ENCODE measurements around the gene ODF2.
"Not testable (repeated sequence)": the region's sequence is repeated elsewhere in the genome, so short reads cannot be mapped to it uniquely, and the experiment has no call there.

The ODF2 gene

DNA sequence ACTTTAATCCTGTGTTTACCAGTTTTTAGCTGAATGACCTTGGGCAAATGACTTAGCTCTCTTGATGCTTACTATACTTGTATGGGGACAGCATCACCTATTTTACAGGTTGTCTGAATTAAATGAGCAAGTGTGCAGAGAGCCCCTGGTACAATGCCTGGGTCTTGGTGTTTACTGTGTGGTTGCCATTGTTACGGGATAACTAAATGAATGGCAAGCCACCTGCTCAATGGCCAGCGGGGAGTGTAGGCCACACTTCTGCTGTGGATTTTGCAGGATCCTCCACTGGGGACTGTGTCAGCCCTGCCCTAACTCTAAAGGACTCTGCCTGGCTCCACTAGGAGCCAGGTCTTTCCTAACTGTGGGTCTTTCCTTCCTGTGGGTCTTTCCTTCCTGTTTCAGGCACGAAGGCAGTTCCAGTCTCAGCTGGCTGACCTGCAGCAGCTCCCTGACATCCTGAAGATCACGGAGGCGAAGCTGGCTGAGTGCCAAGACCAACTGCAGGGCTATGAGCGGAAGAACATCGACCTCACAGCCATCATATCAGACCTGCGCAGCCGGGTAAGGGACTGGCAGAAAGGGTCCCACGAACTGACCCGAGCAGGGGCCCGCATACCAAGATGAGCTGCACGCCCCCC, 38.4 kb downstream of the ODF2 start:
- no peak for DNase-seq

DNA sequence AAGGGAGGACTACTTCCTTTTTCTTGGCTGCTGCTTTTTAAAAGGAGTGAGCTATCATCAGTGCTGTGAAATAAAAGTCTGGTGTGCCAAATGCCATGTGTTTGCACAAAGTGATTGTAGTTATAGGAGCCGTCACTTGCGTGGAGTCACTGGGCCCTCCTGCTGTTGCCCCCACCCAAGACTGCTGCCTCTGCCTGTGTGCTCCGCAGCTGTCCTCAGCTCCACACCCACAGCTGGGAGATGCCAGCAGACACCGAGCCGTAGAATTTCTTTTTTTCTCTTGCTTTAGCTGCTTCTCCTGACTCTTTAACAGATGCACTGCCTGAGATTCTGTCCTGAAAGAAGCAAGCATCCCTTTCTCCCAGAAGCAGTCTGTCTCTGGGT, 38.9 kb downstream of the ODF2 start:
- no peaks in the 10 kb centered on the region for H3K4me1 Mint-ChIP-seq
- no peak overlapping the region for H3K4me3 Mint-ChIP-seq
- ATAC-seq (no peak), DNase-seq (no peak)
- H3K27ac Mint-ChIP-seq, result no peak overlapping the region
- H3K27me3 Mint-ChIP-seq, result no peaks in the 10 kb centered on the region
- H3K9me3 Mint-ChIP-seq, result no peaks in the 10 kb centered on the region

More for the DNA sequence above, 38.4 kb downstream of the ODF2 start:
- Mint-ChIP-seq H3K27me3 (no peaks in the 10 kb centered on the region), H3K4me1 (no peaks in the 10 kb centered on the region), H3K27ac (no peak overlapping the region), H3K9me3 (no peaks in the 10 kb centered on the region), H3K4me3 (no peak overlapping the region)
- ATAC-seq, result no peak

- DNase-seq (no peak), ATAC-seq (no peak)
- no peaks in the 10 kb centered on the region for H3K27me3 Mint-ChIP-seq
- no peaks in the 10 kb centered on the region for H3K4me1 Mint-ChIP-seq
- H3K4me3 Mint-ChIP-seq, result no peak overlapping the region
- H3K9me3 Mint-ChIP-seq, result no peaks in the 10 kb centered on the region
- peak overlapping the region in 1 of 2 donors; percentile 86 for H3K27ac Mint-ChIP-seq
These were observed 39.5 kb downstream of the ODF2 start for GRCh38 chr9:128495296-128495695.

DNA sequence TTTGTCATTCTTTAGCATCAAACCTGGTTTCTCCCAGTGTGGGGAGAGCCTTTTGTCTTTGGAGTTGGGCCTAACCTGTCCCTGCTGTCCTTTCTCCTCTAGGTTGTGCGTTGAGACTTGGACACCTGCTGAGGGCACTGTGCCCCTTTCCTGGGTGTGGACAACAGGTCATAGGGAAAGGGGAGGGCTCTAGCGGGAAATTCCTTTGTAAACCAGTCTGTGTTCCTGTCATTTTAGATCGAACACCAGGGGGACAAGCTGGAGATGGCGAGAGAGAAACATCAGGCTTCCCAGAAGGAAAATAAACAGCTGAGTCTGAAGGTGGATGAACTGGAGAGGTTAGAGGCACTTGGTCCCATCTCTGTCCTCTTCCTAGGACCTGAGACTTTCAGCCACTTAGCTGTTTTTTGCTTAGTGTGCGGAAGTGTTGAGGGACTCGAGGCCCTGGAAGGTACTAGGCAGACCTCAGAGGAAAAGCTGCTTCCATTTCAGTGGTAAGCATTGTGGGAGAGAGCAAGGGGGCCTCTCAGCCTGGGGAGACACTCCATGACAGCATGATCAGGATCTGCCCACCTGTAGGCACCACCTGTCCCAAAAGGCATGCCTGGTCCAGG, 40.1 kb downstream of the ODF2 start:
- no peak overlapping the region for H3K4me3 Mint-ChIP-seq
- no peaks in the 10 kb centered on the region for H3K9me3 Mint-ChIP-seq
- H3K4me1 Mint-ChIP-seq, result no peaks in the 10 kb centered on the region
- peak overlapping the region in 1 of 2 donors; percentile 86 for H3K27ac Mint-ChIP-seq
- H3K27me3 Mint-ChIP-seq, result no peaks in the 10 kb centered on the region
- no peak for DNase-seq
- ATAC-seq, result no peak

DNA sequence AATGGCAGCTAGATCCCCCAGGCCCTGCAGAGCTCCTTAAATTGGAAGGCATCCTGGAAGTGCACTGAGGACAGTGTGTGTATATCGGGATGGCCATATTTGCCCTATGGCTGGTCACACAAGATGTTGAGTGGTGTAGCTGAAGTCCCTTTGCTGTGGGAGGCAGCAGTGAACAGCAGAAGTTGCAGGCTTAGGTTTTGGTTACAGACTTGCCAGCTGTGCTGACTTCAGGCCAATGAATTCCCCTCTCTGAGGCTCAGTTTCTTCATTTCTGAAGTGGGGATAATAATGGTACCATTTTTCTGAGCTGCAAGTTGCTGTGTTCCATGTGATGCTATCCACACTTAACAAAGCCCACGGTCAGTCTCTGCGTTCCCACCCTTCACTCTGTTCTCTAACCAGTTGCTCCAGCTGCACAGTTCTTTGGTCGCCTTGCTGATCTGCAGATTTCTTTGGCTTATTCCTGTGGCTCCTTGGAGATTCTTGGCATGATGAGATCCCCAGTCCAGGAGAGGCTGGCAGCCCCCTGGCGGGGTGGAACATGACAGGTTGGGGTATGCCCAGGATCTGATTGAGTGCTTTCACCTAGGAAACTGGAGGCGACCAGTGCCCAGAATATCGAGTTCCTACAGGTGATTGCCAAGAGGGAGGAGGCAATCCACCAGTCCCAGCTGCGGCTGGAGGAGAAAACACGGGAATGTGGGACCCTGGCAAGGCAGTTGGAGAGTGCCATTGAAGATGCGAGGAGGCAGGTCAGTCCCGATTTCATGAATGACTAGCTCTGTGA, 42.2 kb downstream of the ODF2 start:
- H3K4me3 Mint-ChIP-seq, result no peak overlapping the region
- no peak for ATAC-seq

GRCh38 chr9:128498911-128499310, 43.1 kb downstream of the ODF2 start:
- H3K27me3 Mint-ChIP-seq, result no peaks in the 10 kb centered on the region
- H3K9me3 Mint-ChIP-seq, result no peaks in the 10 kb centered on the region
- H3K4me1 Mint-ChIP-seq, result peaks cover 6% of the 10 kb centered on the region
- ATAC-seq (no peak), DNase-seq (no peak)
- no peak overlapping the region for H3K4me3 Mint-ChIP-seq
- no peak overlapping the region for H3K27ac Mint-ChIP-seq

More for the DNA sequence above, 42.2 kb downstream of the ODF2 start:
- H3K27me3 Mint-ChIP-seq, result no peaks in the 10 kb centered on the region
- H3K4me1 Mint-ChIP-seq, result no peaks in the 10 kb centered on the region
- DNase-seq, result no peak
- H3K27ac Mint-ChIP-seq, result no peak overlapping the region
- no peaks in the 10 kb centered on the region for H3K9me3 Mint-ChIP-seq

GRCh38 chr9:128499920-128500319, 44.1 kb downstream of the ODF2 start:
- no peak for ATAC-seq
- no peak overlapping the region for H3K4me3 Mint-ChIP-seq
- peak overlapping the region in 1 of 2 donors; percentile 59 for H3K27ac Mint-ChIP-seq
- H3K9me3 Mint-ChIP-seq, result no peaks in the 10 kb centered on the region
- no peak for DNase-seq
- no peaks in the 10 kb centered on the region for H3K27me3 Mint-ChIP-seq
- H3K4me1 Mint-ChIP-seq, result peaks cover 7% of the 10 kb centered on the region

DNA sequence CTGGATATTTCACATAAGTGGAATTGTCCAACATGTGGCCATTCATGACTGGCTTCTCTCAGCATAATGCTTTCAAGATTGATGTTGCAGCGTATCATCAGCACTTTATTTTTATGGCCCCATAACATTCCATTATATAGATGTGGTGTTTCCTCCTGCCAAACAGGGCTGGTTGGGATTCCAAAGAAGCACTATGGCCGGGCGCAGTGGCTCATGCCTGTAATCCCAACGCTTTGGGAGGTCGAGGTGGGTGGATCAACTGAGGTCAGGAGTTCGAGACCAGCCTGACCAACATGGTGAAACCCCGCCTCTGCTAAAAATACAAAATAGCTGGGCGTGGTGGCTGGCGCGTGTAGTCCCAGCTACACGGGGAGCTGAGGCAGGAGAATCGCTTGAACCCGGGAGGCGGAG, 47.6 kb downstream of the ODF2 start:
- DNase-seq, H3K27me3 Mint-ChIP-seq, H3K9me3 Mint-ChIP-seq, ATAC-seq: not testable (repeated sequence)
- Mint-ChIP-seq H3K4me3 (peak overlapping the region; percentile 67 to 99), H3K4me1 (peaks cover 21% of the 10 kb centered on the region), H3K27ac (peak overlapping the region in 1 of 2 donors; percentile 52)

DNA sequence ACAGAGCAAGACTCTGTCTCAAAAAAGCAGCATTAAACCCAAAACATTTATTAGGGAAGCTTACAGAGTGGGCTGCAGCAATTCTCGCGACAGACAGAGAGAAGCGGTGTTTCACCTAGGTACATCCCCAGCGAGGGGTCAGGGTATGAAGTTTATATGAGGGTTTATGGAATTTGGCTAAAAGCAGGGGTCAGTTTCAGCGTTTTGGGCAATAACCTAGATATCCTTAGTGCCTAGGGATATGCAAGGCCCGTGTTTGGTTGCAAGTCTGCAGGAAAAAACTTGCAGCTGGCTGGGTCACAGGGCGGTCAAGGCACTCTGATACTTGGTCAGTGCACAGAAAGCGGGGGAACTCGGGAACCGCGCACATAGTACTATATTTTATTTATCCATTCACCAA, 48.1 kb downstream of the ODF2 start:
- DNase-seq, result no peak
- H3K27ac Mint-ChIP-seq, result no peak overlapping the region
- H3K27me3 Mint-ChIP-seq, result no peaks in the 10 kb centered on the region
- peaks cover 26% of the 10 kb centered on the region for H3K4me1 Mint-ChIP-seq
- peak overlapping the region; percentile 67 to 99 for H3K4me3 Mint-ChIP-seq
- no peaks in the 10 kb centered on the region for H3K9me3 Mint-ChIP-seq
- no peak for ATAC-seq

DNA sequence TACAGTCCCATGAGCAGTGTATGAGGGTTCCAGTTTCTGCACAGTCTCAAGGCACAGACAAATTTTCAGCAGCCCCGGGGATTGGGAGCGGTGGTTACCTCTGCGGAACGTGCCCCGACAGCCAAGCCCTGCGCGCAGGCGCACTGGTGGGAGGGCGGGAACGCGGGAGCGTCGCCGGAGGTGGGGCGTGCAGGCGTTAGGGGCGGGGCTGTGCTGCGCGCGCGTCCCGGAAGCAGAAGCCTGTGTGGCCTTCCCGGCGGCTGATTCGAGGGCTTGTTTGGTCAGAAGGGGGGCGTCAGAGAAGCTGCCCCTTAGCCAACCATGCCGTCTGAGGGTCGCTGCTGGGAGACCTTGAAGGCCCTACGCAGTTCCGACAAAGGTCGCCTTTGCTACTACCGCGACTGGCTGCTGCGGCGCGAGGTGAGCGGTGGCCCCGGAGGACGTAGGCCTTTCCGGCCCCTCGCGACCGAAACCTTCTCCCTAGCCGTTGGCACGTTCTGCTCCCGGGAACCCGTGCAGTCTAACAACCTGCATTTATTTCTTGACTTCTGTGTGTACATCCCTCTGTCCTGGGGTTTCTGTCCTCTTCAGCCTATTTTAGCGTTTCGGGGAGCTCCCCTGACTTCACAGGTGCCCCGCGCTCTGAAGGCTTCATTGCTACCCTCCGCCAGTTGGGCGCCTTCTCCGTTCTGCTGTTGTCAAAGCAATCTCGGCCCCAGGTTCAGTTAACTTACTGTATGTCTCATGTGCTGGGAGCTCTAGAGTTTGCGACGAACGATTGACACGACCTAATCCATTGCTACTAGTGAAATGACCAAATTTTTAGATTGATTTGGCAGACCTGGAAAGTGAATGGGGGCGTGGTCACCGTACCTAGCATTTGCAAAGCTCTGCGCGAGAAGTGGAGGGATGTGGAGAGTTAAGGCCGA, 48.9 kb downstream of the ODF2 start, which contains the start of gene GLE1:
TSS of gene GLE1 (plus strand) at position 235 of the 929 bp plus-strand sequence. CDS start at position 322, 87 bp downstream.
- H3K4me3 Mint-ChIP-seq, result peak within 1 kb of the TSS; percentile 99 to 100
- DNase-seq (peak; percentile 95), ATAC-seq (peak; percentile 98)
- peaks cover 34% of the 10 kb centered on the region for H3K4me1 Mint-ChIP-seq
- H3K27me3 Mint-ChIP-seq, result no peaks in the 10 kb centered on the region
- no peaks in the 10 kb centered on the region for H3K9me3 Mint-ChIP-seq
- H3K27ac Mint-ChIP-seq, result peak within 1 kb of the TSS; percentile 98

- Mint-ChIP-seq H3K27ac (peak overlapping the region in 1 of 2 donors; percentile 81), H3K27me3 (no peaks in the 10 kb centered on the region), H3K9me3 (no peaks in the 10 kb centered on the region), H3K4me1 (peaks cover 34% of the 10 kb centered on the region), H3K4me3 (peak overlapping the region; percentile 99 to 100)
- DNase-seq, result no peak
- no peak for ATAC-seq
These were observed 49.6 kb downstream of the ODF2 start for GRCh38 chr9:128505414-128505765.

GRCh38 chr9:128505906-128506305, 50.1 kb downstream of the ODF2 start:
- not testable (repeated sequence) for H3K9me3 Mint-ChIP-seq, H3K27me3 Mint-ChIP-seq, ATAC-seq, DNase-seq
- Mint-ChIP-seq H3K4me3 (peak overlapping the region; percentile 99 to 100), H3K27ac (peak overlapping the region in 1 of 2 donors; percentile 81), H3K4me1 (peaks cover 34% of the 10 kb centered on the region)

DNA sequence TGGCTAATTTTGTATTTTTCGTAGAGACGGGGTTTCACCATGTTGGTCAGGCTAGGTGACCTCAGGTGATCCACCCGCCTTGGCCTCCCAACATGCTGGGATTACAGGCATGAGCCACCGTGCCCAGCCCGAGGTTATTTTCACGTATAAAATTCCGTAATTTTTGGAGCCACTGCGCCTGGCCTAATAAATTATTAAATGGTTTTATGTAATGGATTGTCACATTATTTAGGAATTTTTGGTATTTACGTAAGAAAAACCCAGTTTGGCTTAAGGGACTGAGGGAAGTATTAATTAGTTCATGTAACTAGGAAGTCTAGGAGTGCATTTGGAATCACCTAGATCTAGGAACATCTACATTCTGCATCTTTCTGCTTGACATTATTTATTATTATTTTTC, 57.0 kb downstream of the ODF2 start:
- Mint-ChIP-seq H3K27ac (no peak overlapping the region), H3K9me3 (no peaks in the 10 kb centered on the region), H3K27me3 (no peaks in the 10 kb centered on the region), H3K4me1 (peaks cover 22% of the 10 kb centered on the region), H3K4me3 (no peak overlapping the region)
- DNase-seq (no peak), ATAC-seq (no peak)

GRCh38 chr9:128521956-128522355, 66.2 kb downstream of the ODF2 start:
- ATAC-seq (no peak), DNase-seq (no peak)
- Mint-ChIP-seq H3K27ac (peak overlapping the region in 1 of 2 donors; percentile 37), H3K4me1 (no peaks in the 10 kb centered on the region), H3K27me3 (no peaks in the 10 kb centered on the region), H3K4me3 (no peak overlapping the region), H3K9me3 (no peaks in the 10 kb centered on the region)

- Mint-ChIP-seq H3K9me3 (no peaks in the 10 kb centered on the region), H3K27me3 (no peaks in the 10 kb centered on the region), H3K4me3 (no peak overlapping the region), H3K4me1 (no peaks in the 10 kb centered on the region), H3K27ac (no peak overlapping the region)
- ATAC-seq, result no peak
- no peak for DNase-seq
These were observed 67.6 kb downstream of the ODF2 start for GRCh38 chr9:128523199-128523925.
